Esophagus squamous epithelium (tissue), 4 donors: Measurements from ENCODE around the gene GPATCH4.

Experiments
- POLR2A ChIP-seq, 4 donors: fragments of 450-650 bp; IDR thresholded peaks; one replicate each; pipeline ENCODE4 v1.6.1; 2017; ENCODE audit warnings: antibody characterized with exemption in 4 of 4, mild to moderate bottlenecking in 4 of 4, moderate library complexity in 3 of 4
- TF ChIP-seq, protein P1 (sequence below), 6 experiments: fragments of 450-650 bp in 4 of 6; fragments of 200-600 bp in 2 of 6; sonication (generic) in 2 of 6; IDR thresholded peaks; one replicate each; pipeline ENCODE4 v1.5.1; 2016 to 2019; ENCODE audit warnings: antibody characterized with exemption in 6 of 6, mild to moderate bottlenecking in 4 of 6, moderate library complexity in 4 of 6

- TF ChIP-seq, protein P1, sequence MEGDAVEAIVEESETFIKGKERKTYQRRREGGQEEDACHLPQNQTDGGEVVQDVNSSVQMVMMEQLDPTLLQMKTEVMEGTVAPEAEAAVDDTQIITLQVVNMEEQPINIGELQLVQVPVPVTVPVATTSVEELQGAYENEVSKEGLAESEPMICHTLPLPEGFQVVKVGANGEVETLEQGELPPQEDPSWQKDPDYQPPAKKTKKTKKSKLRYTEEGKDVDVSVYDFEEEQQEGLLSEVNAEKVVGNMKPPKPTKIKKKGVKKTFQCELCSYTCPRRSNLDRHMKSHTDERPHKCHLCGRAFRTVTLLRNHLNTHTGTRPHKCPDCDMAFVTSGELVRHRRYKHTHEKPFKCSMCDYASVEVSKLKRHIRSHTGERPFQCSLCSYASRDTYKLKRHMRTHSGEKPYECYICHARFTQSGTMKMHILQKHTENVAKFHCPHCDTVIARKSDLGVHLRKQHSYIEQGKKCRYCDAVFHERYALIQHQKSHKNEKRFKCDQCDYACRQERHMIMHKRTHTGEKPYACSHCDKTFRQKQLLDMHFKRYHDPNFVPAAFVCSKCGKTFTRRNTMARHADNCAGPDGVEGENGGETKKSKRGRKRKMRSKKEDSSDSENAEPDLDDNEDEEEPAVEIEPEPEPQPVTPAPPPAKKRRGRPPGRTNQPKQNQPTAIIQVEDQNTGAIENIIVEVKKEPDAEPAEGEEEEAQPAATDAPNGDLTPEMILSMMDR (IDR thresholded peaks at IDR 0.05) = no peak
- TF ChIP-seq POLR2A (IDR thresholded peaks at IDR 0.05) = no peak
Observed at GRCh38 chr1:156648951-156649350, 47.7 kb upstream of the GPATCH4 start.
